ENCODE measurements around the gene NCK1.

GRCh38 chr3:136842294-136842693 lies 19.7 kb upstream of the NCK1 start:
- TF ChIP-seq, protein P1, sequence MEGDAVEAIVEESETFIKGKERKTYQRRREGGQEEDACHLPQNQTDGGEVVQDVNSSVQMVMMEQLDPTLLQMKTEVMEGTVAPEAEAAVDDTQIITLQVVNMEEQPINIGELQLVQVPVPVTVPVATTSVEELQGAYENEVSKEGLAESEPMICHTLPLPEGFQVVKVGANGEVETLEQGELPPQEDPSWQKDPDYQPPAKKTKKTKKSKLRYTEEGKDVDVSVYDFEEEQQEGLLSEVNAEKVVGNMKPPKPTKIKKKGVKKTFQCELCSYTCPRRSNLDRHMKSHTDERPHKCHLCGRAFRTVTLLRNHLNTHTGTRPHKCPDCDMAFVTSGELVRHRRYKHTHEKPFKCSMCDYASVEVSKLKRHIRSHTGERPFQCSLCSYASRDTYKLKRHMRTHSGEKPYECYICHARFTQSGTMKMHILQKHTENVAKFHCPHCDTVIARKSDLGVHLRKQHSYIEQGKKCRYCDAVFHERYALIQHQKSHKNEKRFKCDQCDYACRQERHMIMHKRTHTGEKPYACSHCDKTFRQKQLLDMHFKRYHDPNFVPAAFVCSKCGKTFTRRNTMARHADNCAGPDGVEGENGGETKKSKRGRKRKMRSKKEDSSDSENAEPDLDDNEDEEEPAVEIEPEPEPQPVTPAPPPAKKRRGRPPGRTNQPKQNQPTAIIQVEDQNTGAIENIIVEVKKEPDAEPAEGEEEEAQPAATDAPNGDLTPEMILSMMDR (IDR thresholded peaks at IDR 0.05; ENCODE audit: low read depth, low read length, poor library complexity, severe bottlenecking): no peak
- TF ChIP-seq EZH2phosphoT487 (IDR thresholded peaks at IDR 0.05; ENCODE audit: borderline replicate concordance, low read length): no peak
